H9 (cell line): ENCODE data around the gene KAZN. TPM values are rescaled to one million over a fixed set of nuclear protein-coding genes. Genes with fewer than 3 reads are reported as not detected.

Experiments
- DNase-seq: peaks from one replicate; pipeline ENCODE4 v3.0.0-alpha.2; 2017
- H2AFZ ChIP-seq: one replicate; pipeline ENCODE4 v1.6.1; 2013; ENCODE audit warnings: mild to moderate bottlenecking, low read length, control low read depth, moderate library complexity
- H2AK5ac ChIP-seq: 2 replicates; pipeline ENCODE4 v1.6.1; 2013; ENCODE audit warnings: low read length, control low read depth, mixed read lengths; ENCODE audit not compliant: insufficient read length
- H2BK120ac ChIP-seq: one replicate; pipeline ENCODE4 v1.6.1; 2013; ENCODE audit warnings: low read depth, mild to moderate bottlenecking, low read length, control low read depth, inconsistent platforms; ENCODE audit not compliant: poor library complexity, severe bottlenecking
- H2BK12ac ChIP-seq: 2 replicates; pipeline ENCODE4 v1.6.1; 2013; ENCODE audit warnings: low read length, control low read depth, mixed read lengths, low read depth; ENCODE audit not compliant: insufficient read length
- H2BK15ac ChIP-seq: 2 replicates; pipeline ENCODE4 v1.6.1; 2013; ENCODE audit warnings: low read depth, low read length, control low read depth
- H2BK20ac ChIP-seq: one replicate; pipeline ENCODE4 v1.6.1; 2013; ENCODE audit warnings: low read depth, mild to moderate bottlenecking, low read length, control low read depth, inconsistent platforms; ENCODE audit not compliant: poor library complexity, severe bottlenecking
- H2BK5ac ChIP-seq: 2 replicates; pipeline ENCODE4 v1.6.1; 2013; ENCODE audit warnings: low read length, control low read depth, mixed read lengths; ENCODE audit not compliant: insufficient read length
- H3K14ac ChIP-seq: 2 replicates; pipeline ENCODE4 v1.6.1; 2013; ENCODE audit warnings: low read length, control low read depth; ENCODE audit not compliant: insufficient read depth
- H3K18ac ChIP-seq: 2 replicates; pipeline ENCODE4 v1.6.1; 2013; ENCODE audit warnings: low read depth, mild to moderate bottlenecking, mixed read lengths, low read length, control low read depth; ENCODE audit not compliant: insufficient read length
- H3K23ac ChIP-seq: 2 replicates; pipeline ENCODE4 v1.6.1; 2013; ENCODE audit warnings: low read length, control low read depth, mixed read lengths, low read depth; ENCODE audit not compliant: insufficient read length
- H3K23me2 ChIP-seq: 2 replicates; pipeline ENCODE4 v1.6.1; 2013; ENCODE audit warnings: low read depth, mild to moderate bottlenecking, mixed read lengths, low read length, control low read depth; ENCODE audit not compliant: insufficient read length, poor library complexity, severe bottlenecking
- H3K27ac ChIP-seq: 2 replicates; pipeline ENCODE4 v1.5.1; 2013; ENCODE audit warnings: low read length, control low read depth, mixed read lengths, low read depth; ENCODE audit not compliant: insufficient read length
- H3K27me3 ChIP-seq: 2 replicates; pipeline ENCODE4 v1.6.1; 2013; ENCODE audit warnings: low read length, control low read depth, inconsistent platforms; ENCODE audit not compliant: insufficient read depth
- H3K4ac ChIP-seq: 2 replicates; pipeline ENCODE4 v1.6.1; 2013; ENCODE audit warnings: low read depth, mild to moderate bottlenecking, control low read depth, inconsistent platforms, low read length, moderate library complexity
- H3K4me1 ChIP-seq: 2 replicates; pipeline ENCODE4 v1.6.1; 2013; ENCODE audit warnings: low read length, control low read depth, inconsistent platforms; ENCODE audit not compliant: insufficient read depth
- H3K4me2 ChIP-seq: 2 replicates; pipeline ENCODE4 v1.6.1; 2013; ENCODE audit warnings: low read length, control low read depth, mixed read lengths; ENCODE audit not compliant: insufficient read length, insufficient read depth
- H3K56ac ChIP-seq: 2 replicates; pipeline ENCODE4 v1.6.1; 2013; ENCODE audit warnings: low read depth, mild to moderate bottlenecking, mixed read lengths, low read length, control low read depth; ENCODE audit not compliant: insufficient read length
- H3K79me1 ChIP-seq: 2 replicates; pipeline ENCODE4 v1.6.1; 2013; ENCODE audit warnings: low read depth, mild to moderate bottlenecking, moderate library complexity, low read length, control low read depth, inconsistent platforms; ENCODE audit not compliant: insufficient read depth, poor library complexity, severe bottlenecking
- H3K79me2 ChIP-seq: 2 replicates; pipeline ENCODE4 v1.6.1; 2013; ENCODE audit warnings: low read length, control low read depth, inconsistent platforms; ENCODE audit not compliant: insufficient read depth
- H3K9ac ChIP-seq: 2 replicates; pipeline ENCODE4 v1.6.1; 2013; ENCODE audit warnings: low read length, control low read depth, mixed read lengths; ENCODE audit not compliant: insufficient read length; ENCODE audit errors: extremely low read depth
- H3K9me3 ChIP-seq: one replicate; pipeline ENCODE4 v1.6.1; 2013; ENCODE audit warnings: low read depth, low read length, inconsistent platforms; ENCODE audit not compliant: control insufficient read depth
- H3T11ph ChIP-seq: one replicate; pipeline ENCODE4 v1.6.1; 2013; ENCODE audit warnings: mild to moderate bottlenecking, low read length, control low read depth, inconsistent platforms
- H4K20me1 ChIP-seq: one replicate; pipeline ENCODE4 v1.6.1; 2013; ENCODE audit not compliant: control insufficient read depth, insufficient read length, insufficient read depth
- H4K5ac ChIP-seq: 2 replicates; pipeline ENCODE4 v1.6.1; 2013; ENCODE audit warnings: low read depth, mild to moderate bottlenecking, mixed read lengths, low read length, control low read depth; ENCODE audit not compliant: insufficient read length
- H4K8ac ChIP-seq: replicated peaks from 2 replicates; pipeline ENCODE4 v1.6.1; 2013; ENCODE audit warnings: low read length, control low read depth, mixed read lengths, low read depth; ENCODE audit not compliant: insufficient read length
- H4K91ac ChIP-seq: 2 replicates; pipeline ENCODE4 v1.6.1; 2013; ENCODE audit warnings: low read depth, mild to moderate bottlenecking, moderate library complexity, mixed read lengths, low read length, control low read depth; ENCODE audit not compliant: insufficient read length
- H3K27ac Mint-ChIP-seq, 3 experiments: 2 replicates in 2 of 3; 3 replicates in 1 of 3; pipeline ENCODE4 v1.8.0; 2020 to 2021; ENCODE audit warnings: mixed read lengths in 3 of 3, mild to moderate bottlenecking in 1 of 3, moderate library complexity in 1 of 3
- H3K27me3 Mint-ChIP-seq: 2 replicates; pipeline ENCODE4 v1.8.0; 2021; ENCODE audit warnings: low read depth, mild to moderate bottlenecking, moderate library complexity, mixed read lengths
- H3K36me3 Mint-ChIP-seq, 3 experiments: 2 replicates in 2 of 3; 3 replicates in 1 of 3; pipeline ENCODE4 v1.8.0; 2020 to 2021; ENCODE audit warnings: low read depth in 3 of 3, mixed read lengths in 3 of 3; ENCODE audit not compliant: insufficient read depth in 1 of 3
- H3K4me1 Mint-ChIP-seq, 2 experiments: 2 replicates each; pipeline ENCODE4 v1.8.0; 2020; ENCODE audit warnings: mixed read lengths in 2 of 2
- H3K4me3 Mint-ChIP-seq, 2 experiments: 2 replicates in 1 of 2; 3 replicates in 1 of 2; pipeline ENCODE4 v1.8.0; 2020 to 2021; ENCODE audit warnings: mild to moderate bottlenecking in 2 of 2, mixed read lengths in 2 of 2, moderate library complexity in 1 of 2
- H3K9me3 Mint-ChIP-seq, 2 experiments: 2 replicates in 1 of 2; 3 replicates in 1 of 2; pipeline ENCODE4 v1.8.0; 2020; ENCODE audit warnings: mild to moderate bottlenecking in 2 of 2, mixed read lengths in 2 of 2, moderate library complexity in 1 of 2
- WGBS: extraction: QIAGEN DNeasy Blood & Tissue Kit; methylation state at CpG from one replicate; pipeline ENCODE4 v1.1.7; 2013; ENCODE audit warnings: missing lambda C conversion rate, low lambda C conversion rate, mixed read lengths; ENCODE audit not compliant: insufficient read length; ENCODE audit errors: extremely low coverage; 5-methylcytosine and 5-hydroxymethylcytosine counted together
- total RNA-seq: library from RNA; stranded (reverse); gene quantifications from 2 replicates; pipeline ENCODE4 v1.2.1, GENCODE V29; 2021
- TF ChIP-seq, protein P1 (sequence below): fragments of 200-600 bp; sonication (generic); conservative IDR thresholded peaks from 3 replicates; pipeline ENCODE4 v1.8.0; 2021; ENCODE audit warnings: antibody characterized with exemption, mild to moderate bottlenecking

The KAZN gene
- total RNA-seq, 1 experiment from 2014 or later: 7.6 TPM

DNA sequence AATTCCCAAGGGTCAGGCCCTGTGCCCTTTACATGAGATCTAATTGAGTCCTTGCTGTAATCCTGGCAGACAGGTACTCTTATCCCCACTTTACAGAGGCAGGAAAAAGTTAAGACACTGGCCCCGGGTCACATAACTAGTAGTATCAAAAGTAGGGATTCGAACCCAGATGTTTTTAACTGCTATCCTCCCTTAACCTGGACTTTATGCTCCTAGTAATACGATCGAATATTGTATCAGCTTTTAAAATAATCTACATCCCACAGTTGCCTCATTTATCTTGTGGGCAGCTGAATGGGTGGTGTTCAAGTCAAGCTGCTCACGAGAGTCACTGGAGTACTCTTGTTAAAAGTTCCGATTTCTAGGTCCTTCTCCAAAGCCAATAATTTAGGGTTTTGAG, 529.6 kb downstream of the KAZN start:
- Histone ChIP-seq H3K4ac (no peak overlapping the region), H3K27me3 (no peaks in the 10 kb centered on the region), H3K18ac (no peak overlapping the region), H2BK5ac (no peak overlapping the region), H3K27ac (no peak overlapping the region), H3K9me3 (no peaks in the 10 kb centered on the region), H3K56ac (no peak overlapping the region), H4K91ac (no peak overlapping the region), H2BK15ac (no peak overlapping the region), H3K4me2 (no peak overlapping the region), H3T11ph (no peak overlapping the region), H2AFZ (no peak overlapping the region), H3K79me2 (no peaks in the 10 kb centered on the region), H4K20me1 (no peaks in the 10 kb centered on the region), H3K9ac (no peak overlapping the region), H2BK120ac (no peak overlapping the region), H3K4me1 (no peaks in the 10 kb centered on the region), H3K79me1 (no peaks in the 10 kb centered on the region), H2BK20ac (no peak overlapping the region), H3K14ac (no peak overlapping the region), H3K23ac (no peak overlapping the region), H3K23me2 (no peaks in the 10 kb centered on the region), H2AK5ac (no peak overlapping the region), H4K5ac (no peak overlapping the region), H2BK12ac (no peak overlapping the region), H4K8ac (no peak overlapping the region)
- H3K36me3 Mint-ChIP-seq: peaks cover 5 to 10% (median 8%) of the 10 kb centered on the region in 3 experiments; a peak in 5 of 7 replicates
- H3K4me1 Mint-ChIP-seq: peaks cover 3 to 4% of the 10 kb centered on the region in 2 experiments; a peak in 3 of 4 replicates
- WGBS: no CpG with 5 or more reads among the region's 6 CpGs
- H3K27me3 Mint-ChIP-seq: peaks cover 13% of the 10 kb centered on the region
- H3K9me3 Mint-ChIP-seq: peaks cover 13 to 19% of the 10 kb centered on the region in 2 experiments
- DNase-seq: no peak
- H3K27ac Mint-ChIP-seq: no peak overlapping the region
- no peak overlapping the region for H3K4me3 Mint-ChIP-seq
- TF ChIP-seq, protein P1, sequence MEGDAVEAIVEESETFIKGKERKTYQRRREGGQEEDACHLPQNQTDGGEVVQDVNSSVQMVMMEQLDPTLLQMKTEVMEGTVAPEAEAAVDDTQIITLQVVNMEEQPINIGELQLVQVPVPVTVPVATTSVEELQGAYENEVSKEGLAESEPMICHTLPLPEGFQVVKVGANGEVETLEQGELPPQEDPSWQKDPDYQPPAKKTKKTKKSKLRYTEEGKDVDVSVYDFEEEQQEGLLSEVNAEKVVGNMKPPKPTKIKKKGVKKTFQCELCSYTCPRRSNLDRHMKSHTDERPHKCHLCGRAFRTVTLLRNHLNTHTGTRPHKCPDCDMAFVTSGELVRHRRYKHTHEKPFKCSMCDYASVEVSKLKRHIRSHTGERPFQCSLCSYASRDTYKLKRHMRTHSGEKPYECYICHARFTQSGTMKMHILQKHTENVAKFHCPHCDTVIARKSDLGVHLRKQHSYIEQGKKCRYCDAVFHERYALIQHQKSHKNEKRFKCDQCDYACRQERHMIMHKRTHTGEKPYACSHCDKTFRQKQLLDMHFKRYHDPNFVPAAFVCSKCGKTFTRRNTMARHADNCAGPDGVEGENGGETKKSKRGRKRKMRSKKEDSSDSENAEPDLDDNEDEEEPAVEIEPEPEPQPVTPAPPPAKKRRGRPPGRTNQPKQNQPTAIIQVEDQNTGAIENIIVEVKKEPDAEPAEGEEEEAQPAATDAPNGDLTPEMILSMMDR: no peak
